SH-SY5Y (cell line): ENCODE measurements around the gene APC.

Experiments used
- GATA2 ChIP-seq: IDR thresholded peaks from 2 replicates; pipeline ENCODE4 v1.6.1; 2011; ENCODE audit warnings: mild to moderate bottlenecking, low read depth, low read length
- GATA3 ChIP-seq: IDR thresholded peaks from 2 replicates; pipeline ENCODE4 v1.6.1; 2011; ENCODE audit warnings: low read depth, mild to moderate bottlenecking, low read length, moderate library complexity

The APC gene

DNA sequence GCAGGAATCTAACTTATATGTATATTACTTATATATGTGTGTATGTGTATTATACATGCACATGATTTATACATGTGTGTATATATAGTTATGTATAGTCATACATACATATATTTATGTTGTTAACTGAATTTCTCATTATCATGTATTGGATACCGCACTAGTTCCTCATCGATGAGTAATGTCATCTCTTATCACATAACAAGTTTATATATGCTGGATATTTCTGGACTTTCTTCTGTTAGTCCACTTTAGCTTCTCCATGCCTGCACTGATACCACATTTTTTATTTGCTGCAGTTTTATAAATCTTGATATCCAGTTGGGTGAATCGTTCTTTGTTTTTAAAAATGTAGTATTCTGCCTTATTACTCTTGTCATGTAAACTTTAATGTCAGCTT is 50.2 kb downstream of the APC start:
- TF ChIP-seq GATA2, result no peak
- TF ChIP-seq GATA3, result no peak

DNA sequence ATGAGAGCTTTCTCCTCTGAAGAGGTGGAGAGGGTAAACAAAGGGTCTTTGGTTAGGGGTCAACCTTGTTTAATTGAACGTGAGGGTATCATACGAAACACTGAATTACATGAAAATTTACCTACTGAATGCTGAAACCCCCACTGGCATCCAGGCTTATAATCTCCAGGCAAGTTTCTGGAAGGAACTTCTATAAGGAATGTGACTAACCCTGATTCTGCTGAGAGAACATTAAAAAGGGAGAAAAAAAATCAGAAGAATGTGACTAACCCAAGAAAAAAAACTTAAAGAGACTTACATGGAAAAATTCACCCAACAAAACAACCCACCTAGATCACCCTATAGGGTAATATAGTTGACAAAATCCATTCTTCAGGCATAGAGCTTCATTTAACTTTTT is 55.5 kb downstream of the APC start:
- TF ChIP-seq GATA3 (no peak), GATA2 (no peak)

DNA sequence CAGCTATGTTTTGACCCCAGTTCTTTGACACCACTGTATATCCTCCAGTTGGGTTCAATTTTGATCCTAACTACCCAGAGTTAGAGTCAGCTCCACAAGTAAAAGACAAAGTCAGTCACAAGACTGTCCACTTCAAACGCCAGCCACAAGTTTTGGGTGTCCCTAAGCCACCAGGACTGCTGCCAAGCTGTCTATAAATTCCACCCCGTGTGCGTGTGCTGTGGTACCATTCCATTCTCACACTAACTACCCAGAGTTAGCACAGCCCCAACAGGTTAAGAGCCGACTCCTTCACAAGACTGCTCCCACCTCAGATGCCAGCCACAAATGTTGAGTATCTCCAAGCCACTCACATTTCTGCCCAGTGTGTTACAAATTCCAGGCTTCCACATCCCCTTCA is 56.7 kb downstream of the APC start:
- TF ChIP-seq GATA2 (no peak), GATA3 (no peak)

DNA sequence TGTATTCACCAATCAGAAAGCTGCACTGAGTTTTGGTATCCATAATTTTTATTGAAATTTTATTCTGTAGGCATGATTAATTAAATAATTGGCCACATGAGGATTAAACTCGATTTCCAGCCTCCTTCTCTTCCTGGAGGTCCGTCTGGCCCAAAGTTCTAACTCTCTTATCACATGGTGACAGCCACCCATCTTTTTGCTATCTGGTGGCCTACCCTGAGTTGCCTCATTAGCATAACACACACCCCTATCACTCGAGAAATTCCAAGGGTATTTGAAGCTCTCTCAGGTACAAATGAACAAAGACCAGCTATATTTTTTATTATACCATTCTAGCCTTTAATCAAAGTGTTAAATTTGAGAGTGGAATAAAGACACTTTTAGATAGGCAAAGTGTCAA is 57.7 kb downstream of the APC start:
- TF ChIP-seq GATA3, result no peak
- TF ChIP-seq GATA2, result no peak

DNA sequence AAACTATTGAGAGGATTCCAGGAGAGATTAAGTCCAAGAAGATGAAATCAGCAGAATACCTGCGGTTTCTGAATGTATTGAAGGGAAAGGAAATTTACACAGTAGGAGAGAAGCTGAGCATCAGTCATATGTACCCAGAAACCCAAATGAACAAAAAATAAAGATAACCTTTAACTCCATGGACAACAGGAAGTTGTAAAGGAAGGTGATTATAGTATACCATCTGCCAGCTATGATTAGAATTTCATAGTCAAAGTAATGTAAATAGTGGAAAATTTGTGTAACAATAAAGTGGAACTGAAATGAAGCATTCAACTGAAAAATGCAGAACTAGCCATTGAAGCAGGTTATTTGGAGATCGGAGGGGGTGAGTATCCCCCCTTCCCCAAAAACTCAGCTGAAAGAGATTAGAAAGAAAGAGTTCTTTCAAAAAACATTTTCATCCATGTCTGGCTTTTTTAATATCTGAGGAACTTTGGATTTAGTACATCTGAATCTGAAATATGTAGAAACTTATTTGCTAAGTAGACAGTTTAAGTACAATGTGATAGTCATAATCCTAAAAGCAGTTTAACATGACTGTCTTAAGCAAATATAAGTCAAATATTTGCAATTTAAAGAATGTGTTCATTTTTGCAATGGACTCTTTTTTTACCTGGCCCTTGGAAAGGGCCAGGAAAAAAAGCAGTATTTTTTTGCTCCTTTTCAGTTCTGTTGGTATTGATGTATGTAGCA is 58.4 kb downstream of the APC start:
- no peak for TF ChIP-seq GATA2
- TF ChIP-seq GATA3, result no peak

DNA sequence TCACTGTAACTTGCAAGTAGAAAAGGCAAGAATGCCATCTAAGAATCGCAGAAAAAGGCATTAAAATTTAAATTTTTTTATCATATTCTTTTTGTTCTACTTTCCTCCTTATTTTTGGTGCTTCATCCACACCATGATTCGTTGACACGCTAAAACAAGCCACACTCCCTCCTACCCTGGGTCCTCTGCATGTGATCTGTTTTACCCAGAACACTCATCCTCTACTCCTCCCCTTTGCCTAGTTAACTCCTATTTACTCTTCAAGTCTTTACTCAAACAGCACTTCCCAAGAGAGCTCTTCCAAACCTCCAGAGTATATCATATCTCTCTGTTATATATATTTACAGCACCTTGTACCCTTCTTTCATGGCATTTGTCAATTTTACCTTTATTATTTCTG is 62.0 kb downstream of the APC start:
- TF ChIP-seq GATA2, result no peak
- no peak for TF ChIP-seq GATA3

DNA sequence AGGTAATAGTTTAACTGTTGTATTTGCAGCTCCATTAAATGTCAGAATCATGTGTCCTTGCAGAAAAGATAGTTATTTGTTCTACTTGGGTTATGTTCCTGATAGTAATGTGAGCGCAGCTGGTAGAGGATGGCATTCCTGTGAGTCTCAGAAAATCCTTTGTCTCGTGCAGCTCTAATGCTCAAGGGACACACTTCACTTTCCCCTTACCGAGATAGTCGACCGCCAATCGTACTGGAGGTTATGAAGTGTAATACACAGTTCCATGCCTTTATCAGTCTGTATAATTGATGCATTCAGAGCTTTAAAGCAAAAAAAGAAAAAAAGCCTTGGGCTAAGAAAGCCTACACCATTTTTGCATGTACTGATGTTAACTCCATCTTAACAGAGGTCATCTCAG is 63.2 kb downstream of the APC start:
- TF ChIP-seq GATA2, result no peak
- no peak for TF ChIP-seq GATA3

DNA sequence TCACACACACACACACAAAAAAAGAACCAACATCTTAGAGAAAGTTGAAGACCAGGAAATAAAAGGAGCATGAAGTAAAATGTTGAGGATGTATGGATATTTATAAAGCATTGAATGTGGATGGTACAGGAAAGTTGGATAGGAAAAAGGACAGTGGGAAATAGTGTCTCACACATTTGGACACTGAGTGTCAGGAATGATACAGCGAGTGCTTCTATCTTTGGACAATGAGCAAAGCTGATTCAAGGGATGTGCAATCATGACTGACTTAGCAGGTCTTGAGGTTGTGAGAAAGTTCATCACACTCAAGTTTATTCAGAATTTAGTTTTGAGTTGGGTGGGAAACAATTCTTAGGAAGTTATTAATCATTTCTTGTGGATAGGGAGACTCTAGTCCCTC is 73.3 kb downstream of the APC start:
- TF ChIP-seq GATA2 (no peak), GATA3 (no peak)

DNA sequence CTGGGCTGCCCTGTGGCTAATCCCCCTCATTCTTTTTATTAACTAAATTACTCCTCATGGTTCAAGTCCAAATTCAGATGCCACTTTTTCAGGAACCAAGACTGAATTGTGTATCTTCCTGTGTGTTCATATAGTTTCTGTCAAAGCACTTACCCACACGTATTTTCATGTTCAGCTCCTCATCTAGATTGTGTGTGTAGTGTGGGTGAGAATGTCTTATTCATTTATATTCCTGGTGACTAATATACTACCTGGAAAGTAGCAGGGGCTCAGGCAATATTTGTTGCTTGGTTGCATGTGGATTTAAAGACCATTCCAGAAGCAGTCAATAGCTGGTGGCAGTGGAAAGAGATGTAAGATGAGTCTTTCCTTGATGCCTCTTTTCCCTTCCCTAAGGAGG is 74.9 kb downstream of the APC start:
- TF ChIP-seq GATA2 (no peak), GATA3 (no peak)

DNA sequence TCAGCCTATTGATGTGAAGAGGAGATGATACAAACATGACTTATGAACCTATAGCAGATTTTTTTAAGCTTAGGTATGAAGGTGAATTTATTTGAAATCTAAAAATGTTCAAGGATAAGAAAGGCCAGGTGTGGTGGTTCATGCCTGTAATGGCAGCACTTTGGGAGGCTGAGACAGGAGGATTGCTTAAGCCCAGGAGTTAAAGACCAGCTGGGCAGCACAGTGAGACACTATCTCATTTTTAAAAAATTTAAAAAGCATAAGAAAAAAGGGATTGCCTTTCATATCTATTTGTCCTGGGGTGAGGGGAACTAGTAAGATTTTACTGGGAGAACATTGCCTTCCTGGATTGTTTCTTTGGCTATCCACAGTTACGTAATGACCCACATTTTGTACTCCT is 82.6 kb downstream of the APC start:
- TF ChIP-seq GATA2 (no peak), GATA3 (no peak)

DNA sequence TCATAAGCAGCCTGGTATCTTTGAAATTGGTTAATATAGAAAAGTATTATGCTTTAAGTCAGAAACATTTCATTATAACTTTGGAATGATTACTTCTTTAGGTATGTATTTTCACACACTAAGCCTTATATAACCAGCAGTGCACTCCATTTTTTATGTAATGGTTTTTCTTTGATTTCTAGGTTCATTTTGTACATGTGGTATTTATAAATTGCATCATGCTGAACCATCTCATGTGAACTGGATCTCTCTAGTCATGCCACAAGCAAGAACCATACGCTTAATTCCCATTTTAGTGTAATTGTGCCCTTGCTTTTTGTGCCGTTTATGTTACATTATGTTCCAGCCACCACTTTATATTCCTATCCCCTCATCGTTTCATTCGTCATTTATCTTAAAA is 84.8 kb downstream of the APC start:
- no peak for TF ChIP-seq GATA2
- TF ChIP-seq GATA3, result no peak

DNA sequence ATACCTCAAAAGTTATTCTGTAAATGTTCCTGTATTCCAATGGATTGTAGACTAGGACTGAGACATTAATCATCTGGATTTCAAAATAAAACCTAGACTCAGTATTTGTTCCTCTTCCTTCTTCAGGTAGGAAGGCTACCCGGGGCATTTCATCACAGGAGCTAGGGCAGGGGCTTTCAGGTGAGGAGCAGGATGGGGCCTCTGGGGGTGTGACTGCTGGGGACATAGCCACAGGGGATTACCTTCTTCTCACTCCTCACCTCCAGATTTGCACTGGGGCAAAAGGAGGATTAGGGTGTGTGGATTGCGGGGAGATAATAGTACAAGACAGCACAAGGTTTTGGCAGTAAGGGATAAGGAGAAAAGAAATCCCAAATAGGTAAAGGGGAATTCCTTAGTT is 85.5 kb downstream of the APC start:
- no peak for TF ChIP-seq GATA2

DNA sequence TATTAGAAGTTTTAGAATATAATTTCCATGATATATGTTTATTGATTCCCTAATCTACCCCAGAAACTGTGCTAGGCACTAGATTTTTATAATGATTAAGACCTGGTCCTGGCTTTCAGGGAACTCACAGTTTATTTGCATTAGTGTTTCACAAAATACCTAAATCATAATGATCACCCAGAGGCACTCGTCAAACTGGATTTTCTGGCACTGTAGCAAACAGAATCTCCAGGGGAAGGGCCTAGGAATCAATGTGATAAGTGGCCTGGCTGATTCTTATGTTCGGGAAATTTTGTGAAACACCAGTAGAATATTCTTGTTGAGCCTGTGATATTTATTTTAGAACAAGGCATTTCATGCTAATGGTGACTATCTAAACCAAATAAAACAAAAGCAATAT is 86.0 kb downstream of the APC start:
- TF ChIP-seq GATA3 (no peak), GATA2 (no peak)

DNA sequence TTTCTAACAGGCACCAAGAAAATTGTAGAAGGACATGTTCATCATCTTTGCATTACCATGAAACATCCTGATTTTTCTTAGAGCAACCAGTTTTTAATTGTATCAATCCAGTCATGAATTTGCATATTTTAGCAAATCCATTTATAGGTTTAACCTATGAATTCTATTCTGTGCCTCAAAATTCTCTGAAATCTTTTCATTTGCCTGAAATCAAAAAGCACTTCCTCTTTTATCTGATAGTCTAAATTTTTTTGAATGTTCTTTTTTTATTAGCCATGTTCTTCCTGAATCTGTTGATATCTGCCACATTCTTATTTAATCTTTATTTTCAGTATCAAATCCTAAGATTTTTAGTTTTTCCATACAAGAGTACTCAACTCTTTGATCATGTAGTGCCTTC is 86.5 kb downstream of the APC start:
- TF ChIP-seq GATA2 (no peak), GATA3 (no peak)

DNA sequence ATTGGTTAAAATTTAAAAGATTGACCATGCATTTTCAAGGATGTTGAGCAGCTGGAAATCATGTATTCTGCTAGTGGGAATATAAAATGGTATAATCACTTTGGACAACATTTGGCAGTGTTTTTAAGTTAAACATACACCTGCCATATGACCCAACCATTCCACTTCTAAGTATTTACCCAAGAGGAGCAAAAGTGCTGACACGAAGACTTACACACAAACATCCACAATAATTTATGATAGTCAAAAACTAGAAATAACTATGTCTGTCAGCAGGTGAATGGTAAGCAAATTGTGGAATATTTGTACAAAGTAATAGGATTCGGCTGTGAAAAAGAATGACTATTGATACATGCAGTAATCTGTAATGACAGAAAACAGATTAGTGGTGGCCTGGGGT is 92.7 kb downstream of the APC start:
- TF ChIP-seq GATA2, result no peak
- no peak for TF ChIP-seq GATA3

DNA sequence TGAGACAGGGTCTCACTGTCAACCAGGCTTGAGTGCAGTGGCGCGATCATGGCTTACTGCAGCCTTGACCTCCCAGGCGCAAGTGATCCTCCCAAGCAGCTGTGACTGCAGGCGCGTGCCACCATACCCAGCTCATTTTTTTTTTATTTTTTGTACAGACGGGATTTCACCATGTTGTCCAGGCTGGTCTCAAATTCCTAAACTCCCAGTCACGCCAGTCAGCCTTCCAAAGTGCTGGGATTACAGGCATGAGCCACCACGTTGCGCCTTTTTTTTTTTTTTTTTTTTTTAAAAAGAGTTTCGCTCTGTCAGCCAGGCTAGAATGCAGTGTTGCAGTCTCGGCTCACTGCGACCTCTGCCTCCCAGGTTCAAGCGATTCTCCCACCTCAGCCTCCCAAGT is 96.3 kb downstream of the APC start:
- TF ChIP-seq GATA2 (no peak), GATA3 (no peak)

DNA sequence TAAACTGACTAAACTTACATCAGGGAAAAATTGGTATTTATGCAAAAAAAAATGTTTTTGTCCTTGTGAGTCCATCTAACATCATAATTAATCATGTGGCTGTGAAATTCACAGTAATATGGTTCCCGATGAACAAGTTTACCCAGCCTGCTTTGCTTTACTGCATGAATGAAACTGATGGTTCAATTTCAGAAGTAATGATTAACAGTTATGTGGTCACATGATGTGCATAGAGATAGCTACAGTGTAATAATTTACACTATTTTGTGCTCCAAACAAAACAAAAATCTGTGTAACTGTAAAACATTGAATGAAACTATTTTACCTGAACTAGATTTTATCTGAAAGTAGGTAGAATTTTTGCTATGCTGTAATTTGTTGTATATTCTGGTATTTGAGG is 106.8 kb downstream of the APC start:
- TF ChIP-seq GATA3 (no peak), GATA2 (no peak)

DNA sequence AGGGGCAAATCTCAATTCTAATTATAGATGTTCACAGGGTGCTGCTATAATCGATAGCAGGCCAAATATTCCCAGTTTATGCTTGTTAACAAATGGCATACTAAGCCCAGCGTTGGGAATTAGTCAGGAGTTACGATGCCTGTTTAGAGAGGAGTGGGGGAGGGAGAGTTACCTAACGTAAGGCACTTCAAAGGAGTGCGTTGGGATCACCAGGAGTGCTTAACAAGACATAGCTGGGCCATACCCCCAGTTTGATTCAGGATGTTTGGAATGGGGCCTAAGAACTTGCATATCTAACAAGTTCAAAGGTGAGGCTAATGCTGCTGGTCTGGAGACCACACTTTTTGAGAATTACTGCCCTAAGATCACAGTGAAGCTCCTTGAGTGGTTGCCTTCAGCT is 108.9 kb downstream of the APC start:
- TF ChIP-seq GATA3 (no peak), GATA2 (no peak)

DNA sequence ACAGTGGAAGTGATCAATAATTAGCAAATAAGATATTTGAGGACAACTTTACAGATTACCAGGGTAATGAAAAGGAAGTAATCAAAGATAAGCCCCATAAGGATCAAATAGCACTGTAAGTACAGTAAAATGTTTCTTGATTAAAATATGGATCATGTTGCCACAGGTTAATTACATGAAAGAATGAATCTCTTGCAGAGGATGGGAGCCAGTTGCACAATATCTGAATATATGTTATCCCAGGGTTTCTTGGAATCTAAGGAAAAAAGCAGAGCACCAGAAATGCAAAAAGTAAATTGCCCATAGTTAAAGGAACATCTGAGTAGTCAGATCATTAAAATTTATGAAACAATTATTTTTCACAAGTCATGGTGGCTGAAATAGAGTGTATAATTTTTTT is 109.6 kb downstream of the APC start:
- no peak for TF ChIP-seq GATA2
- no peak for TF ChIP-seq GATA3
